GM21515 (cell line): ENCODE data around the gene SNAI3.
"Not testable (repeated sequence)": the region's sequence is repeated elsewhere in the genome, so short reads cannot be mapped to it uniquely, and the experiment has no call there.

Experiments used
- ATAC-seq: cut with Tn5 transposase; IDR thresholded peaks from one replicate; pipeline ENCODE4 v1.9.1; 2021; ENCODE audit not compliant: unreplicated experiment

Gene SNAI3

DNA sequence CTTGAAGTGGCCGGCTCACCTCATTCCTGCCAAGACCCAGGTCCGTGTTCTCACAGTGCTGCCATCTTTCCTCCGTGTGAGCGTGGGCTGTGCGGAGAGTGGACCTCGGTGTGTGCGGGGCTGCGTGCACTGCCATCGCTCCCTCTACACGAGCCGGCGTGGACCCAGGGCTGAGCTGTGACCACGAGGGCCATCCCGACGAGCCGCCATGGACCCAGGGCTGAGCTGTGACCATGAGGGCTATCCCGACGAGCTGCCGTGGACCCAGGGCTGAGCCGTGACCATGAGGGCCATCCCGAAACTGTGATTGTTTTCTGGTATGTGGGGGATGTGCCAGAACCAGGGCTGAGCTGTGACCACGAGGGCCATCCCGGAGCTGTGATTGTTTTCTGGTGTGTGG, 14.5 kb downstream of the SNAI3 start:
- ATAC-seq: no peak

DNA sequence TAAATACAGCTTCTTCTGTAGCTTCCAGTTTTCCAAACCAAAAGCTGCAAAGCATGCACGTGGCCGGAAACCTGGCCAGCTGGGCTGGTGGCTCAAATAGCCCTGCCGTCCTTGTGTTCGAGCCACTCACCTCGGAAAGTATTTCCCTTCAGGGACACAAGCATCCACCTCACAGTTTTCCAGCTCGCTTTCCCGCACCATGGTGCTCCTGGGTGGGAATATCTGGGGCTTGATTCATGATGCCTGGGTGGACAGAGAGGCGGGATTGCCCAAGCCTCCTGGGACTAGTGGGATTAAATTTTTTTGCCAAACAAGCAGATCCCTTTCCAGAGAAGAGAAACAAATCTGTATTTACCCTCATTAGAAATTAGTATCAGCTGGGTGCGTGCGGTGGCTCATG, 16.3 kb downstream of the SNAI3 start:
- no peak for ATAC-seq

DNA sequence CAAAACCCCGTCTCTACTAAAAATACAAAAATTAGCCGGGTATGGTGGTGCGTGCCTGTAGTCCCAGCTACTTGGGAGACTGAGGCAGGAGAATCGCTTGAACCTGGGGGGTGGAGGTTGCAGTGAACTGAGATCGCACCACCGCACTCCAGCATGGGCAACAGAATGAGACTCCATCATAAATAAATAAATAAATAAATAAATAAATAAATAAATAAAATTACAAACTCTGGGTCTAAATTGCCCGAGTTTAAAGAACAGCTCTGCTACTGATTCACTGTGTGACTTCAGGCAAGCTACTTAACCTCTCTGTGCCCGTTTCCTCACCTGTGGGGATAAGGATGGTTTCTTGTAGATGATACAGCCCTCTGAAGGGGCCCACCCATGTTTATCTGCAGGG, 16.8 kb downstream of the SNAI3 start:
- ATAC-seq: not testable (repeated sequence)

DNA sequence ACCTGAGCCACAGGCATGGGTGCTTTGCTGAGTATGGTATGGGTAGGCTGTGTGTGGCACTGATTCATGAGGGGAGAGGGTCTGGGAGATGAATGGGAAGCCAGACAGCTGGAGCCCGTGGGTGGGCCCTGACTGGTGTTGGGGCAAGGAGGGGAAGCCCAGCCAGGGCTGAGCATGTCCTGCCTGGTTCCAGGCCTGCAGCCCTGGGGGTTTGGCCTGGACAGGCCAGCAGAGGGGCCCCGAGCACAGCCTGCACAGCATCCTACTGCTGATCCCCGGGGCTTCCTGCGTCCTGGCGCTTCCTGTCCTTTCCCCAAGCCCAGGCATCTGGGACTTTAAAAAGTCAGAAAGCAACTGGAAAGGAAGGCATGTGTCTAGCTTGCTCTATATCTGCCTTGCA, 18.8 kb downstream of the SNAI3 start:
- no peak for ATAC-seq

DNA sequence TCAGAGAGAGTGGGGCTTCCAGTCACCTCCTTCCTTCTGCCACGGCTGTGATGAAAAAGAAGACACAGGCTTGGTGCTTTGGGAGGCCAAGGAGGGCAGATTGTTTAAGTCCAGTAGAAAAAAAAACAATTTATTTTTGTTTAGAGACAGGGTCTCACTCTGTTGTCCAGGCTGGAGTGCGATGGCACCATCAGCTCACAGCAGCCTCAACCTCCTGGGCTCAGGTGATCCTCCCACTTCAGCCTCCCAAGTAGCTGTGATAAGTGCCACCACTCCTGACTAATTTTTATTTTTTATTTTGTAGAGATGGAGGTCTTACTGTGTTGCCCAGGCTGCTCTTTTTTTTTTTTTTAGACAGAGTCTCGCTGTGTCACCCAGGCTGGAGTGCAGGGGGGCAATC, 20.7 kb downstream of the SNAI3 start:
- ATAC-seq: no peak

DNA sequence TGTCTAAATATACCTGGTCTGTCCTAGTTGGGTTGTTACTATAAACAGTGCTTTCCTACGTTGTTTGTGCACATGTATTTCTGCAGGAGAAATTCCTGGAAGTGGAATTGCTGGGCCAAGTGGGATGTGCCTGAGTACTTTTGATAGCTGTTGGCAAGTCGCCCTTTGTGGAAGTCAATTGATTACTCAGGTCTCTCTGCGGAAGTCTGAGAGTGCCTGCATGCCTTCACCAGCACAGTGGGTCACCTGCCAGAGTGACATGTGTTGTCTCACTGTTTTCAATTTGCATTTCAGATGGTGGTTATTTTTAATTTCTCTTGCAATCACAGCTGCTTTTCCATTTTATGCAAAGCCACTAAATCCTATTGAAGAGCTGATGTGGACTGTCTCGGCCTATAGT, 21.2 kb downstream of the SNAI3 start:
- no peak for ATAC-seq

DNA sequence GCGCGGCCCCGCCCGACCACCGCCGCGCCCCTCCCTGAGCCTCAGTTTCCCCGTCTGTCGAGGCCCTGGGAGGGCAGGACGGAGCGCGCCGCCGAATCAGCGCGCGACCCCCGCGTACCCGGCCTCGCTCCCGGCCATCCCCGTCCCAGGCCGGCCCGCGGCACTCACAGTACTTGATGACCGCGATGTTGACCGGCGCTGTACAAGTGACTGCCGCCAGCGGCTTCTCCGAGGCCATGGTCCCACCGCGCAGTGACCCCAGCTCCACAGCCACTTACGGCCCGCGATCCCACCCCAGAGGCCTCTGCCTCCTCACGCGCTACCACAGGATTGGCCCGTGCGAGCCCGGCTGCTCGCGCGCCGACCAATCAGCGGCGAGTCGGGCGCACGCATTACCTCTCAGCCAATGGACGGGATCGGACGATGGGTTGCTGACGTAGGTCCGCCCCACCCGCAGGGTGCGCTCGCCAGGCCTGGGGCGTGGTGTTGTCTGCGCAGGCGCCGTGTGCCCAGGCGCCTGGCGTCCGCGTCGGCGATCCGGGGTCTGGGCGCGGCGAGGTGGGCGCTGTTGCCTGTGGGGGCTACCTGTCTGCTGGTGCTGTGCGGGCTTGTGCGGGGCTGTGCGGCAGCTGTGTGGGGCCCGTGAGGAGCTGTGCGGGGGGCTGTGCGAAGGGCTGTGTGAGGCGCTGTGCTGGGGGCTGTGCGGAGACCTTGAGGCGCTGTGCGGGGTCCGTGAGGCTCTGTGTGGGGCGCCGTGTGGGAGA, 23.3 kb downstream of the SNAI3 start, which contains the start of gene MVD:
Gene MVD (minus strand): TSS at position 249 of the 764 bp plus-strand sequence. CDS start 11 bp downstream, at position 238.
- ATAC-seq: peak; percentile 93

DNA sequence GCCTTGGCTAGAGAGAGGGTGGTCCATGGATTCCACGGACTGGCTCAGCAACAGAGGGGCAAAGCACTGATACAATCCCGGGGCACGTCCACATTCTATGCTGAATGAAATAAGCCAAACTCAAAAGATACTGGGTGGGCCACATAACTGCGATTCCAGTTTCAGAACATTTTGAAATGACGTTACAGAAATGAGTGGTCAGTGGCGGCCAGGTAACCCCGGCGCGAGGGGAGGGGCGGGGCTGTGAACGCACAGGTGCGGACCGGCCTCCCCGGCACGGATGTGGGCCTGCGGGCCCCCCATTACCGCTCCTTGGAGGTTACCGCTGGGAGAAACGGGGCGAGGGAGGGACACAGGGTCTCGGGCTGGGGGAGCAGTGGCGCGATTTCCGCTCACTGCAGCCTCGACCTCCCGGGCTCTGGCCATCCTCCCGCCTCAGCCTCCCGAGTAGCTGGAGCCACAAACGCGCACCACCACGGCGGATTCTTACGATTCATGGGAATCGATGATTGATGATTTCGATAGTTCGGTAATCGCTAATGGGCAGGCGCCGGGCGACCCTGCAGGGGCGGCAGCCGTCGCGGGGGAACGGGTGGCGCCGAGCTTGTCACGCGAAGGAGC, 24.0 kb downstream of the SNAI3 start:
- ATAC-seq: no peak

DNA sequence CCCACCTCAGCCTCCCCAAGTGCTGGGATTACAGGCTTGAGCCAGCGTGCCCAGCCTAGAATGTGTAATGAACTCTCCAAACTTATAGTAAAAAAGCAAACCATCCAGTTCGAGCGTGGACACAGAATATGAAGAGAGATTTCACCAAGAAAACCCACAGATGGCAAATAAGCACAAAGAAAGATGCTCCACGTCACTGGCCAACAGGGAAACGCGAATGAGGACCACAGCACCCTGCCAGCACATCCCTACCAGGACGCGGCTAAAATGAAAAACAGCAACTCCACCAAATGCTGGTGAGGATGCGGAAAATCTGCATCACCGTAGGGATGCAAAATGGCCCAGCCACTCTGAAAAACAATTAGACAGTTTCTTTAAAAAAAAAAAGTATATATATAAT, 24.8 kb downstream of the SNAI3 start:
- no peak for ATAC-seq

DNA sequence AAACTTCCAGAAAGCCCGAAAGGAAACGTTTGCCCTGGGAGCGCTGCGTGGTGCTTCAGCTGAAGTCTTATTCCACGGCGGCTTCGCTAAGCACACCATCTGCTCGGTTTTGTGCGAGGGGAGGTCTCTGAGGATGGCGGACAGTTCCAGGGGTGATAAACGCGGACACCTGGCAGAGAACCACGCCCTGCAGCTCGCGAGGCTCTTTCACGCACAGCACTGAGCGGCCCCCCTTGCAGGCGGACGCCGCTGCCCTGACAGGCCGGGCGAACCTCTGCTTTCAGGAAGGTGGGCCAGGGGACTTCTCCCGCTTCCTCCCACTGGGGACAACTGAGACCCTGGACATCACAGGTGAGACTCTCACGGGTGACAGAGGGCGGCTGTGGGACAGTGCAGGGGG, 27.1 kb downstream of the SNAI3 start:
- ATAC-seq: no peak

DNA sequence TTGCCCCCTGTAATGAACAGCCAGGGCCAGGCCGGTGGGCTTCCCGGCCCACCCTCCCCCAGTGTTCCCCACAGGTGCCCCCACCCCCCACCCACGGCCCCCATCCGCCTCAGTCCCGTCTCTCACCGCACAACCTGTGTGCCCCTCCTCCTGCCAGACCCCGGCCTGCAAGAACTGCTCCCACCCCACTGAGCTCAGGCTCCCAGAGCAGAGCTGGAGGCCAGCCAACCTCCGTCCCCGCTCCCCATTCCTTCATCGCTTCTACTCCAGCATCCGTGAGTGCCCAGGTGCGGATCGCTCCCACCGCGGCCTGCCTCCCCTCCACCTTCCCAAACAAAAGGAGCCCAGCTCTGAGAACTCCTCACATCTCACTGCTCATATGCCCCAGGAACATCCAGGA, 27.6 kb downstream of the SNAI3 start:
- no peak for ATAC-seq

DNA sequence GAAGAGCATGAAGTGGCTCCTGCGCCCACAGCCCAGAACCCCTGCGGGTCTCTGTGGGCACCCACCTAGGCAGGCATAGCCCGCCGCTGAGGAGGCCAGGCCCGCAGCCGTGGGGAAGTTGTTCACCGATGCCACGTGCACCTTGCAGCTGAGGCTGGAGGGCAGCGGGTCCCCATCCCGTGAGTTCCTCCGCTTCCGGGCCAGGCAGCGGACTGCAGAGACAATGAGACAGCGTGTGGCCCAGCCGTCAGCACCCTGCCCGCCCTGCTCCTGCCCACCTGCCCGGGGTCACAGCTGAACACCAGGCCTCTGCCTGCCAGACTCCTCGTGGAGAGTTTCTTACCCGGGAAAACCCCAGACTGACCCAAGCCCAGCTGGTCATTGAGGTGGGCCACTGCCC, 28.9 kb downstream of the SNAI3 start:
- no peak for ATAC-seq

DNA sequence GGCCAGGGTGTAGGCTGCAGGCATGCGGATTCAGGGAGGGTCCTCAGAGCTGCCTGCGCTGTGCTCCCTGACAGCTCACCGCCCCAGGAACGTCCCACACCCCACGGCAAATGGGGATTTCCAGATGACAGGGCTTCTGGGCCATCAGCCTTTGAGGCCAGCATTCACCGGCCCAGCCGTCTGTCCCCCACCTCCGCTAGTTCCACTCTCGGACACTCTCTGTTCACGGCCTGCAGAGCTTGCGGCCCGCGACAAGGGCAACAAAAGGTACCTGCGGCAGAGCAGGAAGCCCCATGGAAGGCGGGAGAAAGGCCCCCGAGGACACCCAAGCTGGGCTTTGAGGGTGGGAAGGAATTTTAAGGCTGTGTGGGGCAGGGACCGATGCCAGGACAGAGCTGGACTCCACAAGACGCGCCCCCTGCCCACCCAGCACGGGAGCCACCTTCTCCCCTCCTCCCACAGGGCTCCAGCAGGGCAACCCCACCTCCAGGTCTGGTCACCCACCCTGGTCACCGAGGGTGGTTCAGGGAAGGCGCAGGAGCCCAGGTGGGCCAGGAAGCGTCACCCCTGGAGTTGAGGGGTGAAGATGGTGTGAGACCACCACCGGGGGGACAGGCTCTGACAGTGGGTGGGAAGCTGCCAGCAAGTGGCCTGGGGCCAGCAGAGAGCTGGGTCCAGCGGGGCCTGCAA, 29.9 kb downstream of the SNAI3 start:
- ATAC-seq: no peak

DNA sequence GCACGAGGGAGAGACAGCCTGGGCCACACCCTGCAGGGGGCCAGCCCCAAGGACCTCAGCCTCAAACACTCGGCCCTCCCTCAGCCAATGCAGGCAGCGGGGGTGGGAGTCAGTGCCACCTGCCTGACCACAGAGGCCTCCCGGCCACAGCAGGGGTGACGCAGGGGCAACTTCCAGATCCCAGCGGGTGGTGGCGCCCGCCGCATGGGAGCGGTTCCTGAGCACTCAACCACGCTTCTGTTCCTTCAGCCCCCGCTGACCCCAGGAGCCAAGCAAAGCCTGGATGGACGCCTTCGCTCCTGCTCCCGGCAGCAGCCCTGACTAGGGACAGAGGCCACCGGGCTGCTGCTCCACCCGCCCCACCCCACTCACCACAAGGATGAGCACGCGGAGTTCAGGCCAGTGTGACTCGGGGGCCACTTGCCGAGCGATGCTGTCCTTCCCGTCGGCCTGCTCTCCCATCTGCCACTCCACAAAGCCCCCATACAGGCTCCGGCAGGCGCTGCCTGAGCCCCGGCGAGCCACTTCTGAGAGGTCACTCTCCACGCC, 30.5 kb downstream of the SNAI3 start:
- ATAC-seq: no peak

DNA sequence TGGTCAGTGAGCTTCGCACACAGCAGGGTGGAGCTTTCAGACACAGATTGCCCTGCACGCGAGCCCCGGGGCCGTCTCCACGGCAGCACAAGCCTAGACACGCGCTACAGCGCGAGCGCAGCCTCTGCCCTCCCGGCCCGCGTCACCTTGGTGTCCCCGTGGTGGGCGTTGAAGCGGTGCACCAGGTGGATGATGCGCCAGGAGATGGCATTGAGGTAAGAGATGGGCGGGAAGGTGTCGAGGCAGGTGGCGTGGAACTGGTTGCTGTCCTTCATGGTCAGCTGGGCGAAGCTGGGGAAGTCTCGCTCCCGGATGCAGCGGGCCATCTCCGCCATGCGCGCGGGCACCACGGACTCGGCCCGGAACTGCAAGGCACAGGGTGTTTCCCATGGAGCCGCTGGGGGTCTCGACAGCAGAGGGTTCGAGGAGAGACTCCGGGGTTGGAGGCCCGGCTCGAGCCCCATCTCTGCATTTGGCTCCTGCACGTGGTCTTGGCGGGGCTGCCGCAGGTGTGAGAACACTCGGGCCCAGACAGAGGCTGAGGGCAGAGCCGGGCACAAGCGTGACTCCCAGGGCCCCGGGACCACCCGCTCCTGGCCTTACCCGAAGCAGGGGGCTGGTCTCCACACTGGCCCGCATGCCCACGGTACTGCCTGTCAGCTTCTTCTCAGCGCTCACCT, 31.1 kb downstream of the SNAI3 start:
- ATAC-seq: no peak

DNA sequence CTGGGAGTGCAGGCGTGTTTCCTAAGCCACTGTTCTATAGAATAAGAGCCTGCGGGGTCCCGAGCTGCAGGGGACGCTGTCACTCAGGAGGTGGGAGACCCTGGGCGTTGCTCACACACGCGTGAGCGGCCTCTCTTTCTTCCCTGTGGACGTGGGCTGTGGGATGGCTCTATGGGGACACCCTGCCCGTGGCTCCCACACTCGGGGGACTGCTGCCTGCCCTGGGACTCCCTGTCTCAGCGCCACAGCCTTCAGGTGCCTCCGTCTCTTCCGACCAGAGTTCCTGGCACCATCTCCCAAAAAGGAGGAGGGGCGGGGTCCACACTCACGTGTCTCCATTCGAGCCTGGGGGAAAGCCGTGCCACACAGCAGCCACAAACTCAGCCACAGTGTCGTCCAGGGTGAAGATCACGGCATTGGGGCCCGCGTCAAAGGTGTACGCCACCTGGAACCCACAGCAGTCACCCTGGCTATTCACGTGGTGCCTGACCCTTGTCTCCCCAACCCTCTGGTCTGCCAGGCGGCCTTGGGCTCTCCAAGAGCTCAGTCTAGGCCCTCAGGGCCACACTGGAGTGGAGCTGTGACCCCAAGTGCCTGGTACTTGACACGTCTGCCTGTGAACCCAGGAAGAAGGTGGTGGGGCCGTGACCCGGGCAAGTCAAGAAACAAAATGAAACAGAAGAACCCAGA, 31.8 kb downstream of the SNAI3 start:
- ATAC-seq: no peak

DNA sequence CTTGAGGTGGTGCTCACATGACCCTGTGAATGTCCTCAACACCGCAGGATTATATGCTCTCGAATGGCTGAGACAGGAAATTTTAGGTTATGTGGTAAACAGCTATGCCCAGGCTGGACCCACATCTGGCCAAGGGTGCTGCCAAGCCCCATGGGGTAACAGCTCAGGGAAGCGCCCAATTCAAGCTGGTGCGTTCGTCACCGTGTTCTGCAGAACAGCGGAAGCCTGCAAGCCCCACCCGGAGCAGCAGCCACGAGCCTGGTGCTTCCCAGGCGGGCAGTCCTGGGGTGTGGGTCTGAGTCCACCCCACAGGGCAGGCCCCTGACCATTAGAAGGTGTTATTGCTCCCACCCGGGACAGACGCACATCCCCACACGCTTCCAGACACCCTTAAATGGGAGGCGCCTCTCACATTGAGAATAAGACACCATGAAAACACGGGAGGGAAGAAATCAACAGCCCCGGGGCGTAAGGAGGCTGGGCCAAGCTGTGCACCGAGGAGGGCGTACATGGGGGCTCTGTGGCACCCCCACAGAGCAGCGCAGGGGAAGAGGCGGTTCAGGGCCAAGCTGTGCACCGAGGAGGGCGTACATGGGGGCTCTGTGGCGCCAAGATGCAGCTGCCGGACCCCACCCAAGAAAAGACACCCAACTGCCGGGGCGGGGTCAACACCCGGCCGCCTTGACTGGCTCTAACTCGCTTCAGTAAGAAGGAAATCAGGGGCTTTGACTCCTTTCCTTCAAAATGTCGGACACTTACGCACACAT, 32.5 kb downstream of the SNAI3 start:
- no peak for ATAC-seq

DNA sequence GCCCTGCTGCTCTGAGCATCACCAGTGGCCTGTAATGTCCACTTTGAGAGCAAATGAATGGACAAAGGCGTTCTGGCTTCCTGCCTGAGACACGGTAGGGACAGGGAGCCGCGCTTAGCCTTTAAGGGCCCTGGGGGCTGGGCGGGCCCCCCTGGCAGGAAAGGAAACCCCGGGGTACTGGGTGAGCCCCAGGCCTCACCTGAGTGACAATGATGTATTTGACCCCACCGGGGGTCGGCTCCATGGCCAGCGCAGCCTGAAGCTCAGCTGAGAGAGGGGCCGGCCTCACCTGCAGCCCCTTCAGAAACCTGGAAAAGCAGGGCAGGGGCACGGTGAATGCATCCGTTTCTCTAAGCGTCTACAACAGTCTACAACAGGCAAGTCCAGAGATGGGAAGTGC, 33.2 kb downstream of the SNAI3 start:
- no peak for ATAC-seq

DNA sequence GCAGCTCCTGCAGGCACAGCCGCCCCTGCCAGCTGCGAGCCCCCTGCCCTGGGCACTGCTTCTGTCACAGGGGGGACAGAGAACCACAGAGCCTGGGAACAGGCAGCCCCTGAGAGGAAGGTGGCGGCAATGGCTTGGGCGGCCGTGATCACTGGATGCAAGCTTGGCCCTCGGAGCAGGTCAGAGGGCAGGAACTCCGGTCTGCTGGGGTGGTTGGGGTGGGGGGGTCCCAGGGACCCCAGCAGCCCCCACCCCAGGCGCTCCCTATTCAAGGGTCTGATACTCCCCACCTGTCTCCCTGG, 33.6 kb downstream of the SNAI3 start:
- no peak for ATAC-seq
